Panc1 (cell line): Measurements from ENCODE around the gene MACROD2. TPM values are rescaled to one million over a fixed set of nuclear protein-coding genes. Genes with fewer than 3 reads are reported as not detected.

ENCODE experiments used
- ATAC-seq: fragments of 200-7000 bp; cut with Tn5 transposase; 2 replicates; pipeline ENCODE4 v1.9.1; 2020; ENCODE audit warnings: mild to moderate bottlenecking, moderate library complexity
- BruUV-seq: library from RNA; stranded (reverse); fragments of 400-500 nt; replicated peaks from 2 replicates; lab custom pipeline; 2021; lab: Mats Ljungman, UMichigan
- CTCF ChIA-PET: fragments of 300-600 bp; sonication (Branson Sonifier 250); formaldehyde crosslinking; loops from one replicate; lab custom pipeline; 2022; ENCODE audit warnings: antibody characterized with exemption; lab: Charles Lee
- POLR2A ChIA-PET: fragments of 300-600 bp; sonication (Branson Sonifier 250); formaldehyde crosslinking; loops from one replicate; lab custom pipeline; 2022; ENCODE audit warnings: antibody characterized with exemption; lab: Charles Lee
- DNase-seq: peaks from one replicate; pipeline ENCODE4 v3.0.0-alpha.2; 2010; ENCODE audit warnings: low read depth, low spot score
- H3K27ac ChIP-seq: 2 replicates; pipeline ENCODE4 v1.5.1; 2011; ENCODE audit warnings: mild to moderate bottlenecking, low read length, inconsistent platforms
- H3K27me3 ChIP-seq: fragments of 200-500 bp; sonication (Bioruptor generic); 2 replicates; pipeline ENCODE4 v1.6.0; 2014; ENCODE audit warnings: low read length, inconsistent platforms; ENCODE audit not compliant: control insufficient read depth, insufficient read depth
- H3K36me3 ChIP-seq: fragments of 200-500 bp; sonication (Bioruptor generic); 2 replicates; pipeline ENCODE4 v1.5.1; 2014; ENCODE audit warnings: inconsistent platforms, mild to moderate bottlenecking, low read length, moderate library complexity; ENCODE audit not compliant: control insufficient read depth, insufficient read depth
- H3K4me1 ChIP-seq: 2 replicates; pipeline ENCODE4 v1.5.1; 2011; ENCODE audit warnings: inconsistent platforms, mild to moderate bottlenecking, low read length, moderate library complexity; ENCODE audit not compliant: control insufficient read depth, insufficient read depth
- H3K4me3 ChIP-seq, 2 experiments: 2 replicates each; pipeline ENCODE4 v1.5.1; 2011 to 2012; ENCODE audit warnings: low read depth in 2 of 2, low read length in 2 of 2, mild to moderate bottlenecking in 2 of 2, inconsistent platforms in 1 of 2, moderate library complexity in 1 of 2
- H3K9me3 ChIP-seq: fragments of 200-500 bp; sonication (Bioruptor generic); 2 replicates; pipeline ENCODE4 v1.5.1; 2014; ENCODE audit warnings: low read depth, mild to moderate bottlenecking, inconsistent platforms, low read length, moderate library complexity; ENCODE audit not compliant: control insufficient read depth, insufficient read depth
- POLR2AphosphoS5 ChIP-seq: IDR thresholded peaks from 2 replicates; pipeline ENCODE4 v1.6.1; 2012; ENCODE audit warnings: mild to moderate bottlenecking, low read depth, low read length, moderate library complexity
- SIN3A ChIP-seq: IDR thresholded peaks from 2 replicates; pipeline ENCODE4 v1.6.1; 2012; ENCODE audit warnings: low read depth, mild to moderate bottlenecking, low read length, moderate library complexity, borderline replicate concordance; ENCODE audit not compliant: insufficient read depth
- TCF7L2 ChIP-seq: IDR thresholded peaks from 2 replicates; pipeline ENCODE4 v1.6.1; 2011; ENCODE audit warnings: mild to moderate bottlenecking, low read depth, low read length, inconsistent platforms
- in situ Hi-C: cut with HindIII; loops from 2 replicates; pipeline ENCODE4 v1.10.0; 2016; ENCODE audit warnings: low sequenced_read_pairs, low pct_unique_long_range_greater_than_20kb
- intact Hi-C: fragments of 100-400 bp; cut with micrococcal nuclease; formaldehyde crosslinking; loops from one replicate; pipeline ENCODE4 v1.10.0; 2022; ENCODE audit not compliant: unreplicated experiment
- total RNA-seq: library from RNA; stranded (reverse); gene quantifications from one replicate; pipeline ENCODE4 v1.2.1, GENCODE V29; 2021; ENCODE audit not compliant: unreplicated experiment
- TF ChIP-seq, protein P1 (sequence below): fragments of 450-650 bp; IDR thresholded peaks from 2 replicates; pipeline ENCODE4 v1.5.1; 2017; ENCODE audit warnings: mild to moderate bottlenecking
- TF ChIP-seq, protein P2 (sequence below), 2 experiments: IDR thresholded peaks; 2 replicates each; pipeline ENCODE4 v1.6.1; 2011 to 2012; ENCODE audit warnings: low read depth in 2 of 2, control low read depth in 1 of 2, low read length in 1 of 2, mild to moderate bottlenecking in 1 of 2, moderate library complexity in 1 of 2; ENCODE audit not compliant: insufficient read depth in 1 of 2

MACROD2 gene
- total RNA-seq, 1 experiment from 2014 or later, result 1.2 TPM

DNA sequence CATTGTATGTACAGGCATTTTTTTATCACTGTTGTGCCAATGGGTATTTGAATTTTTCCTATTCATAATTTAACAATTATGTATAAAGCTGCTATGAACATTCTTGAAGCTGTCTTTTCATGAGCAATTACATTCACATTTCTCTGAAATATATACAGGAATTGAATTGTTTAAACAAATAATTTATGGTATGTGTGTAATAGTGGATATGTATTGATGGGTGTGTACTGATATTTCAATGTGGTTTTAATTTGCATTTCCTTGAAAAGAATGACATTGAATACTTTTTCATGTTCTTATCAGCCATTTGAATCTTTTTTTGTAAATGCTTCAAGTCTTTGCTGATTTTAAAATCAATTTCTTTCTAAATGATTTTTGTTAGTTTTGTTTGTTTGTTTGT is 971.5 kb downstream of the MACROD2 start:
- POLR2A ChIA-PET, result no interaction called here
- Histone ChIP-seq H3K4me3 (no peak overlapping the region), H3K27ac (no peak overlapping the region), H3K27me3 (no peaks in the 10 kb centered on the region), H3K36me3 (no peaks in the 10 kb centered on the region), H3K4me1 (no peaks in the 10 kb centered on the region), H3K9me3 (no peaks in the 10 kb centered on the region)
- in situ Hi-C loops (no loop called here), intact Hi-C loops (no loop called here)
- BruUV-seq, result no TSS peak
- TF ChIP-seq TCF7L2 (no peak), SIN3A (no peak), POLR2AphosphoS5 (no peak)
- TF ChIP-seq, protein P1, sequence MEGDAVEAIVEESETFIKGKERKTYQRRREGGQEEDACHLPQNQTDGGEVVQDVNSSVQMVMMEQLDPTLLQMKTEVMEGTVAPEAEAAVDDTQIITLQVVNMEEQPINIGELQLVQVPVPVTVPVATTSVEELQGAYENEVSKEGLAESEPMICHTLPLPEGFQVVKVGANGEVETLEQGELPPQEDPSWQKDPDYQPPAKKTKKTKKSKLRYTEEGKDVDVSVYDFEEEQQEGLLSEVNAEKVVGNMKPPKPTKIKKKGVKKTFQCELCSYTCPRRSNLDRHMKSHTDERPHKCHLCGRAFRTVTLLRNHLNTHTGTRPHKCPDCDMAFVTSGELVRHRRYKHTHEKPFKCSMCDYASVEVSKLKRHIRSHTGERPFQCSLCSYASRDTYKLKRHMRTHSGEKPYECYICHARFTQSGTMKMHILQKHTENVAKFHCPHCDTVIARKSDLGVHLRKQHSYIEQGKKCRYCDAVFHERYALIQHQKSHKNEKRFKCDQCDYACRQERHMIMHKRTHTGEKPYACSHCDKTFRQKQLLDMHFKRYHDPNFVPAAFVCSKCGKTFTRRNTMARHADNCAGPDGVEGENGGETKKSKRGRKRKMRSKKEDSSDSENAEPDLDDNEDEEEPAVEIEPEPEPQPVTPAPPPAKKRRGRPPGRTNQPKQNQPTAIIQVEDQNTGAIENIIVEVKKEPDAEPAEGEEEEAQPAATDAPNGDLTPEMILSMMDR, result no peak
- TF ChIP-seq, protein P2, sequence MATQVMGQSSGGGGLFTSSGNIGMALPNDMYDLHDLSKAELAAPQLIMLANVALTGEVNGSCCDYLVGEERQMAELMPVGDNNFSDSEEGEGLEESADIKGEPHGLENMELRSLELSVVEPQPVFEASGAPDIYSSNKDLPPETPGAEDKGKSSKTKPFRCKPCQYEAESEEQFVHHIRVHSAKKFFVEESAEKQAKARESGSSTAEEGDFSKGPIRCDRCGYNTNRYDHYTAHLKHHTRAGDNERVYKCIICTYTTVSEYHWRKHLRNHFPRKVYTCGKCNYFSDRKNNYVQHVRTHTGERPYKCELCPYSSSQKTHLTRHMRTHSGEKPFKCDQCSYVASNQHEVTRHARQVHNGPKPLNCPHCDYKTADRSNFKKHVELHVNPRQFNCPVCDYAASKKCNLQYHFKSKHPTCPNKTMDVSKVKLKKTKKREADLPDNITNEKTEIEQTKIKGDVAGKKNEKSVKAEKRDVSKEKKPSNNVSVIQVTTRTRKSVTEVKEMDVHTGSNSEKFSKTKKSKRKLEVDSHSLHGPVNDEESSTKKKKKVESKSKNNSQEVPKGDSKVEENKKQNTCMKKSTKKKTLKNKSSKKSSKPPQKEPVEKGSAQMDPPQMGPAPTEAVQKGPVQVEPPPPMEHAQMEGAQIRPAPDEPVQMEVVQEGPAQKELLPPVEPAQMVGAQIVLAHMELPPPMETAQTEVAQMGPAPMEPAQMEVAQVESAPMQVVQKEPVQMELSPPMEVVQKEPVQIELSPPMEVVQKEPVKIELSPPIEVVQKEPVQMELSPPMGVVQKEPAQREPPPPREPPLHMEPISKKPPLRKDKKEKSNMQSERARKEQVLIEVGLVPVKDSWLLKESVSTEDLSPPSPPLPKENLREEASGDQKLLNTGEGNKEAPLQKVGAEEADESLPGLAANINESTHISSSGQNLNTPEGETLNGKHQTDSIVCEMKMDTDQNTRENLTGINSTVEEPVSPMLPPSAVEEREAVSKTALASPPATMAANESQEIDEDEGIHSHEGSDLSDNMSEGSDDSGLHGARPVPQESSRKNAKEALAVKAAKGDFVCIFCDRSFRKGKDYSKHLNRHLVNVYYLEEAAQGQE (IDR thresholded peaks at IDR 0.05; ENCODE audit: insufficient read depth in 1 of 2, low read depth in 2 of 2, low read length in 1 of 2), result no peak
- ATAC-seq (no peak), DNase-seq (no peak)
- CTCF ChIA-PET, result no interaction called here

DNA sequence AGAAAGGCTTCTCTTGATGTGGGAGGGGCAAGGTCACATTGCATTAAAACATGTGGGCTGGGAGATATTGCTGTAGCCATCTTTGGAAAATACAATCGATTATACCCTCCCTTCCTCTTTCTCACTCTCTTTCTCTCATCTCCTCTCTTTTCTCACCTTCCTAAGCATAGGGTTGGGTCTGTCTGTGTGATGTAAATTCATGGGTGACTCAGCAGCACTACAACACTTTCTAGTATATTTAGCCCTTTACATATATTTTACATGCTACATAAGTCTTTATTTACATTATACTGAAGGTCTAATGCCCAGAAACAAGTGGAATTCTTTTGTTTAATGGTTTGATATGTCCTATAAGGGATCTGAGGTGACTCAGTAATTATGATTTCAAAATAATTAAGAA is 976.9 kb downstream of the MACROD2 start:
- CTCF ChIA-PET, result interaction anchor here (0.8 kb wide), 1 partner anchor 604 kb away, joined by 7 read pairs; no protein-coding TSS in a partner anchor
- intact Hi-C loops, result no loop called here
- no peak for DNase-seq
- TF ChIP-seq, protein P2 (IDR thresholded peaks at IDR 0.05; ENCODE audit: insufficient read depth in 1 of 2, low read depth in 2 of 2, low read length in 1 of 2), result no peak
- Histone ChIP-seq H3K27me3 (no peaks in the 10 kb centered on the region), H3K4me3 (no peak overlapping the region), H3K27ac (no peak overlapping the region), H3K36me3 (no peaks in the 10 kb centered on the region), H3K9me3 (no peaks in the 10 kb centered on the region), H3K4me1 (no peaks in the 10 kb centered on the region)
- no TSS peak for BruUV-seq
- POLR2A ChIA-PET, result no interaction called here
- in situ Hi-C loops, result no loop called here
- ATAC-seq, result no peak
